AG09319 (cell line): ENCODE results near the gene DNAJC27.
A peak's percentile ranks its signal among the peaks of the same experiment; 100 is the strongest.

Source experiments
- DNase-seq: peaks from one replicate; pipeline ENCODE4 v3.0.0-alpha.2; 2010; ENCODE audit warnings: low read depth; ENCODE audit errors: extremely low read depth
- CTCF ChIP-seq: IDR thresholded peaks from 2 replicates; pipeline ENCODE4 v1.5.1; 2011; ENCODE audit warnings: low read depth, mild to moderate bottlenecking, inconsistent platforms, low read length, moderate library complexity

The DNAJC27 gene

GRCh38 chr2:24909555-24910177, 62.1 kb downstream of the DNAJC27 start:
- peak; percentile 84 for DNase-seq
- TF ChIP-seq CTCF: no peak

- TF ChIP-seq CTCF: no peak
- DNase-seq: no peak
Observed at GRCh38 chr2:24908461-24908901, 63.3 kb downstream of the DNAJC27 start.

- TF ChIP-seq CTCF: no peak
- no peak for DNase-seq
Observed at GRCh38 chr2:24907116-24907515, 64.6 kb downstream of the DNAJC27 start.

GRCh38 chr2:24906466-24906865, 65.3 kb downstream of the DNAJC27 start:
- TF ChIP-seq CTCF: no peak
- no peak for DNase-seq

- no peak for TF ChIP-seq CTCF
- no peak for DNase-seq
Observed at GRCh38 chr2:24903161-24904103, 68.3 kb downstream of the DNAJC27 start.

- DNase-seq: no peak
- TF ChIP-seq CTCF: no peak
Observed at GRCh38 chr2:24899361-24899910, 72.3 kb downstream of the DNAJC27 start.
